Measurements from ENCODE around the gene SHC4.

Gene SHC4

DNA sequence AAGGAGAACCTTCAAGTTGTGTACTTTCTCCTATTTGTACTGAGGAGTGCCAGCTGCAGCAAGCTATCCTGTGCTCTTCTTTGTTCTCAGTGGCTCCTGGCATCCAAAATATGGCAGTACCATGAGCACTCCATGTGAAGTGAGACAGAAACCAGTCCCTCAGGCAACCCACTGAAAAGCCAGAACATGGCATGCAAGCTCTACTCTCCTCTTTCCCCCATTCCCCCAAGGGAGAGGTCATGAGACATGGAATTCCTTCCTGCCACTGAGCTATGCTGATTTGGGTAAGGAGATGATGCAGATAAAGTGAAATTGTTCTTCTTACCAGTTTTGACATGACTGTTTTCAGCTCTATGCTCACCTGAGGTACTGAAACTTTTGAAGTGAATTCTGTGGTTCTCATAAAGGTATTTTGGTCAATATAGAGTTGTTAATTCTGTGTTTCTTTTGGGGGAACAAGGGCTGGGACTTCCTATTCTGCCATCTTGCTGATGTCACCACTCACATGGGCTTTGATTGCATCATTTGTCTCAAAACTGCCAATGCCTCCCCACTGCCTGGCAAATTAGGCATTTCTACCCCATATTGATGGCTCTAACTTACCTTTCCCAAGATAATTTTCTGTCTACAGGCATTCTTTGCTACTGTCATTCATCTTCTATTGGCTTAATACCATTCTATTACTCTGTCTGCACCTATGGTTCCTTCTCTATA lies 130.0 kb downstream of the SHC4 start:
- H3K4me3 ChIP-seq (ENCODE audit: insufficient read depth in 1 of 2, low read depth in 1 of 2, low read length in 2 of 2): no peak overlapping the region
- H3K23ac ChIP-seq (ENCODE audit: low read length in 2 of 2): no peak overlapping the region
- H4K91ac ChIP-seq (ENCODE audit: low read length): no peak overlapping the region
- no peaks in the 10 kb centered on the region for H3K27me3 ChIP-seq (ENCODE audit: control insufficient read depth in 1 of 2, insufficient read depth in 1 of 2, low read length in 2 of 2)
- peaks cover 0 to 3% of the 10 kb centered on the region in 2 experiments for H3K36me3 ChIP-seq (ENCODE audit: control insufficient read depth in 1 of 2, insufficient read depth in 2 of 2, low read depth in 1 of 2, low read length in 2 of 2)
- no peak overlapping the region for H2BK15ac ChIP-seq (ENCODE audit: low read depth, poor library complexity, severe bottlenecking)
- H3K4me1 ChIP-seq (ENCODE audit: control insufficient read depth, insufficient read depth, low read depth, low read length): no peaks in the 10 kb centered on the region
- no peaks in the 10 kb centered on the region for H3K79me1 ChIP-seq (replicated peaks; ENCODE audit: low read length, poor library complexity, severe bottlenecking)
- no peak overlapping the region for H2BK5ac ChIP-seq (ENCODE audit: low read depth, low read length, poor library complexity, severe bottlenecking)
- no peak for DNase-seq
- H3K14ac ChIP-seq (ENCODE audit: low read length in 2 of 2): no peak overlapping the region
- H3K4ac ChIP-seq (ENCODE audit: low read depth in 1 of 2, low read length in 2 of 2): no peak overlapping the region
- no peak overlapping the region for H2AFZ ChIP-seq (ENCODE audit: low read depth, low read length)
- H2BK12ac ChIP-seq (ENCODE audit: low read length in 2 of 2): no peak overlapping the region
- H3K4me2 ChIP-seq (ENCODE audit: low read length, poor library complexity, severe bottlenecking): no peak overlapping the region
- no peak overlapping the region for H2BK120ac ChIP-seq (ENCODE audit: low read depth, low read length)
- H3K27ac ChIP-seq (ENCODE audit: low read length, poor library complexity, severe bottlenecking): no peak overlapping the region
- H2AK5ac ChIP-seq (ENCODE audit: low read length, severe bottlenecking): no peak overlapping the region
- H3K9ac ChIP-seq (ENCODE audit: low read length): no peak overlapping the region
- H4K8ac ChIP-seq (ENCODE audit: low read length): no peak overlapping the region
- H3K9me3 ChIP-seq (ENCODE audit: control insufficient read depth, low read length): peaks cover 21% of the 10 kb centered on the region
- no peak overlapping the region for H3K18ac ChIP-seq (ENCODE audit: low read depth in 1 of 2, low read length in 2 of 2)

DNA sequence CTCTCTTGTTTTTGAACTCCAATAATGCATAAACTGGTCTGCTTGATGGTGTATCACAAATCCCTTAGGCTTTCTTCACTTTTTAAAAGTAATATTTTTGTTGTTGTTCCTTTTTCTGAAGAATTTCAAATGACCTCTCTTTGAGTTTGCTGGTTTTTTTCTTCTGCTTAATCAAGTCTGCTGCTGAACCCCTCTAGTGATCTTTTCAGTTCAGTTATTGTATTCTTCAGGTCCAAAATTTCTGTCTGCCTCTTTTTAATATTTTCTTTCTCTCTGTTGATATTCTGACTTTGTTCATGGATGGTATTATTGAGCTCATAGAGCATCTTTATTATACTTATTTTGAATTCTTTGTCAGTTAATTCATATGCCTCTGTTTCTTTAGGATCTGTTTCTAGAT lies 131.1 kb downstream of the SHC4 start:
- Histone ChIP-seq H2AK5ac (ENCODE audit: low read length, severe bottlenecking) (no peak overlapping the region), H2BK12ac (ENCODE audit: low read length in 2 of 2) (no peak overlapping the region), H3K9ac (ENCODE audit: low read length) (no peak overlapping the region), H3K4me1 (ENCODE audit: control insufficient read depth, insufficient read depth, low read depth, low read length) (no peaks in the 10 kb centered on the region), H3K27ac (ENCODE audit: low read length, poor library complexity, severe bottlenecking) (no peak overlapping the region), H3K79me1 (replicated peaks; ENCODE audit: low read length, poor library complexity, severe bottlenecking) (no peaks in the 10 kb centered on the region), H3K4me2 (ENCODE audit: low read length, poor library complexity, severe bottlenecking) (no peak overlapping the region), H4K91ac (ENCODE audit: low read length) (no peak overlapping the region), H3K4me3 (ENCODE audit: insufficient read depth in 1 of 2, low read depth in 1 of 2, low read length in 2 of 2) (no peak overlapping the region), H3K18ac (ENCODE audit: low read depth in 1 of 2, low read length in 2 of 2) (no peak overlapping the region), H3K23ac (ENCODE audit: low read length in 2 of 2) (no peak overlapping the region), H2BK15ac (ENCODE audit: low read depth, poor library complexity, severe bottlenecking) (no peak overlapping the region), H2BK5ac (ENCODE audit: low read depth, low read length, poor library complexity, severe bottlenecking) (no peak overlapping the region), H3K14ac (ENCODE audit: low read length in 2 of 2) (no peak overlapping the region), H3K9me3 (ENCODE audit: control insufficient read depth, low read length) (peaks cover 21% of the 10 kb centered on the region), H4K8ac (ENCODE audit: low read length) (no peak overlapping the region), H3K27me3 (ENCODE audit: control insufficient read depth in 1 of 2, insufficient read depth in 1 of 2, low read length in 2 of 2) (no peaks in the 10 kb centered on the region), H2BK120ac (ENCODE audit: low read depth, low read length) (no peak overlapping the region), H3K4ac (ENCODE audit: low read depth in 1 of 2, low read length in 2 of 2) (no peak overlapping the region), H2AFZ (ENCODE audit: low read depth, low read length) (no peak overlapping the region), H3K36me3 (ENCODE audit: control insufficient read depth in 1 of 2, insufficient read depth in 2 of 2, low read depth in 1 of 2, low read length in 2 of 2) (peaks cover 0 to 3% of the 10 kb centered on the region in 2 experiments)
- no peak for DNase-seq

DNA sequence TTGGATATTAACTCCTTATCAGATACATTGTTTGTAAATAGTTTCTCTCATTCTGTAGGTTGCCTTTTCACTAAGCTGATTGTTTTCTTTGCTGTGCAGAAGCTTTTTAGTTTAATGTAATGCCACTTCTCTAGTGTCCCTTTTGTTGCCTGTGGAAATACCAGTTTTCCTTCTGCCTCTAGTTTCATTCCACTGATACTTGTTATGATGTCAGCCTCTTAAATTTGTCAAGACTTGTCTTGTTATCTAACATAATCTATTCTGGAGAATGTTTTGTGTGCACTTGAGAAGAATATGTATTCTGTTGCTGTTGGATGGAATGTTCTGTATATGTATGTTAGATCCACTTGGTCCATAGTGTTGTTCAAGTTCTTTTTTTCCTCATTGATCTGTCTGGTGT lies 134.8 kb downstream of the SHC4 start:
- no peak overlapping the region for H2BK120ac ChIP-seq (ENCODE audit: low read depth, low read length)
- no peak overlapping the region for H3K4ac ChIP-seq (ENCODE audit: low read depth in 1 of 2, low read length in 2 of 2)
- H3K9me3 ChIP-seq (ENCODE audit: control insufficient read depth, low read length): peaks cover 17% of the 10 kb centered on the region
- no peak overlapping the region for H3K18ac ChIP-seq (ENCODE audit: low read depth in 1 of 2, low read length in 2 of 2)
- H3K14ac ChIP-seq (ENCODE audit: low read length in 2 of 2): no peak overlapping the region
- no peak overlapping the region for H2BK5ac ChIP-seq (ENCODE audit: low read depth, low read length, poor library complexity, severe bottlenecking)
- no peak overlapping the region for H2AK5ac ChIP-seq (ENCODE audit: low read length, severe bottlenecking)
- H2BK15ac ChIP-seq (ENCODE audit: low read depth, poor library complexity, severe bottlenecking): no peak overlapping the region
- peaks cover 0 to 3% of the 10 kb centered on the region in 2 experiments for H3K36me3 ChIP-seq (ENCODE audit: control insufficient read depth in 1 of 2, insufficient read depth in 2 of 2, low read depth in 1 of 2, low read length in 2 of 2)
- no peaks in the 10 kb centered on the region for H3K79me1 ChIP-seq (replicated peaks; ENCODE audit: low read length, poor library complexity, severe bottlenecking)
- no peak overlapping the region for H3K9ac ChIP-seq (ENCODE audit: low read length)
- H4K91ac ChIP-seq (ENCODE audit: low read length): no peak overlapping the region
- no peaks in the 10 kb centered on the region for H3K27me3 ChIP-seq (ENCODE audit: control insufficient read depth in 1 of 2, insufficient read depth in 1 of 2, low read length in 2 of 2)
- H3K23ac ChIP-seq (ENCODE audit: low read length in 2 of 2): no peak overlapping the region
- no peak overlapping the region for H3K27ac ChIP-seq (ENCODE audit: low read length, poor library complexity, severe bottlenecking)
- H3K4me3 ChIP-seq (ENCODE audit: insufficient read depth in 1 of 2, low read depth in 1 of 2, low read length in 2 of 2): no peak overlapping the region
- no peak overlapping the region for H2BK12ac ChIP-seq (ENCODE audit: low read length in 2 of 2)
- no peaks in the 10 kb centered on the region for H3K4me1 ChIP-seq (ENCODE audit: control insufficient read depth, insufficient read depth, low read depth, low read length)
- no peak overlapping the region for H2AFZ ChIP-seq (ENCODE audit: low read depth, low read length)
- DNase-seq: no peak
- H4K8ac ChIP-seq (ENCODE audit: low read length): no peak overlapping the region
- no peak overlapping the region for H3K4me2 ChIP-seq (ENCODE audit: low read length, poor library complexity, severe bottlenecking)

DNA sequence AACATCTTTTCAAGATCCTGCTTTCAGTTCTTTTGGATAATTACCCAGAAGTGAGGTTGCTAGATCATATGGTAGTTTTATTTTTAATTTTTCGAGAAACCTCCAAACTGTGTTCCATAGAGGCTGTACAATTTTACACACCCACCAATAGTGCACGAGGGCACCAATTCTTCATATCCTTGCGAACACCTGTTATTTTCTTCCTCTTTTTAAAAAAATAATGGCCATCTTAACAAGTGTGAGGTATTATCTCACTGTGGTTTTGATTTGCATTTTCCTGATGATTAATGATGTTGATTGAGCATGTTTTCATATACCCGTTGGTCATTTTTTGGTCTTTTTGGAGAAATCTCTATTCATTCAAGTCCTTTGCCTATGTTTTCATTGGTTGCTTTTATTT lies 135.2 kb downstream of the SHC4 start:
- no peak overlapping the region for H3K18ac ChIP-seq (ENCODE audit: low read depth in 1 of 2, low read length in 2 of 2)
- H2AK5ac ChIP-seq (ENCODE audit: low read length, severe bottlenecking): no peak overlapping the region
- H3K27ac ChIP-seq (ENCODE audit: low read length, poor library complexity, severe bottlenecking): no peak overlapping the region
- WGBS: no CpG with 5 or more reads among the region's 4 CpGs
- H2BK12ac ChIP-seq (ENCODE audit: low read length in 2 of 2): no peak overlapping the region
- H4K91ac ChIP-seq (ENCODE audit: low read length): no peak overlapping the region
- H3K9ac ChIP-seq (ENCODE audit: low read length): no peak overlapping the region
- H2BK120ac ChIP-seq (ENCODE audit: low read depth, low read length): no peak overlapping the region
- H3K9me3 ChIP-seq (ENCODE audit: control insufficient read depth, low read length): peaks cover 13% of the 10 kb centered on the region
- H2AFZ ChIP-seq (ENCODE audit: low read depth, low read length): no peak overlapping the region
- no peak for DNase-seq
- H4K8ac ChIP-seq (ENCODE audit: low read length): no peak overlapping the region
- no peak overlapping the region for H3K4me2 ChIP-seq (ENCODE audit: low read length, poor library complexity, severe bottlenecking)
- H3K4me1 ChIP-seq (ENCODE audit: control insufficient read depth, insufficient read depth, low read depth, low read length): no peaks in the 10 kb centered on the region
- no peak overlapping the region for H2BK15ac ChIP-seq (ENCODE audit: low read depth, poor library complexity, severe bottlenecking)
- H3K4ac ChIP-seq (ENCODE audit: low read depth in 1 of 2, low read length in 2 of 2): no peak overlapping the region
- peaks cover 0 to 3% of the 10 kb centered on the region in 2 experiments for H3K36me3 ChIP-seq (ENCODE audit: control insufficient read depth in 1 of 2, insufficient read depth in 2 of 2, low read depth in 1 of 2, low read length in 2 of 2)
- no peak overlapping the region for H2BK5ac ChIP-seq (ENCODE audit: low read depth, low read length, poor library complexity, severe bottlenecking)
- no peaks in the 10 kb centered on the region for H3K27me3 ChIP-seq (ENCODE audit: control insufficient read depth in 1 of 2, insufficient read depth in 1 of 2, low read length in 2 of 2)
- H3K14ac ChIP-seq (ENCODE audit: low read length in 2 of 2): no peak overlapping the region
- H3K4me3 ChIP-seq (ENCODE audit: insufficient read depth in 1 of 2, low read depth in 1 of 2, low read length in 2 of 2): no peak overlapping the region
- H3K23ac ChIP-seq (ENCODE audit: low read length in 2 of 2): no peak overlapping the region
- H3K79me1 ChIP-seq (replicated peaks; ENCODE audit: low read length, poor library complexity, severe bottlenecking): no peaks in the 10 kb centered on the region
